Uterus (tissue), 4 donors: ENCODE measurements around the gene HIC1. TPM values are rescaled to one million over a fixed set of nuclear protein-coding genes. Genes with fewer than 3 reads are reported as not detected.

Experiments used
- DNase-seq, 2 donors: peaks; one replicate each; pipeline ENCODE4 v3.0.0-alpha.2; 2019 to 2020
- H3K27ac ChIP-seq, 2 donors: fragments of 200-600 bp; sonication (generic); 1 replicate in 1 of 2; 2 replicates in 1 of 2; pipeline ENCODE4 v1.5.1; 2016 to 2018
- H3K27me3 ChIP-seq, 2 donors: fragments of 200-600 bp; sonication (generic); one replicate each; pipeline ENCODE4 v1.5.1; 2018 to 2019; ENCODE audit warnings: control low read depth in 1 of 2
- H3K36me3 ChIP-seq, 2 donors: fragments of 200-600 bp; sonication (generic); one replicate each; pipeline ENCODE4 v1.5.1; 2019; ENCODE audit warnings: control low read depth in 1 of 2
- H3K4me1 ChIP-seq, 2 donors: fragments of 200-600 bp; sonication (generic); one replicate each; pipeline ENCODE4 v1.5.1; 2018 to 2019; ENCODE audit warnings: control low read depth in 1 of 2
- H3K4me3 ChIP-seq, 2 donors: fragments of 200-600 bp; sonication (generic); 1 replicate in 1 of 2; 2 replicates in 1 of 2; pipeline ENCODE4 v1.5.1; 2018 to 2019; ENCODE audit warnings: mild to moderate bottlenecking in 1 of 2
- H3K9me3 ChIP-seq, 2 donors: fragments of 200-600 bp; sonication (generic); one replicate each; pipeline ENCODE4 v1.5.1; 2019; ENCODE audit warnings: control low read depth in 1 of 2
- CTCF ChIP-seq, 4 experiments: fragments of 200-600 bp in 2 of 4; fragments of 450-650 bp in 2 of 4; sonication (generic) in 2 of 4; IDR thresholded peaks; one replicate each; pipeline ENCODE4 v1.5.1; 2016 to 2019; ENCODE audit warnings: antibody characterized with exemption in 4 of 4, mild to moderate bottlenecking in 2 of 4, moderate library complexity in 1 of 4
- POLR2A ChIP-seq, 2 donors: fragments of 450-650 bp; IDR thresholded peaks; one replicate each; pipeline ENCODE4 v1.6.1; 2016; ENCODE audit warnings: antibody characterized with exemption in 2 of 2, mild to moderate bottlenecking in 1 of 2, moderate library complexity in 1 of 2
- intact Hi-C: fragments of 100-400 bp; cut with DNase I; formaldehyde crosslinking; loops from one replicate; pipeline ENCODE4 v1.15.1; 2023; ENCODE audit warnings: low total_unique reads
- microRNA counts, 2 donors: library from miRNA; unstranded; fragments of <30 nt; microRNA quantifications; one replicate each; lab custom pipeline; 2016 to 2017
- microRNA-seq: library from miRNA; unstranded; fragments of <30 nt; microRNA quantifications from one replicate; pipeline ENCODE4, GENCODE V29; 2016; ENCODE audit warnings: borderline microRNAs expressed, borderline replicate concordance
- small RNA-seq: library from RNA; depleted of rRNA; stranded (forward); fragments of <200 nt; gene quantifications from one replicate; pipeline ENCODE3, GENCODE V24; 2016
- total RNA-seq, 4 donors: library from RNA; depleted of rRNA in 3 of 4; stranded (reverse); fragments of >200 nt in 3 of 4; gene quantifications; one replicate each; pipeline versions ENCODE4 v1.1.0 to v1.2.4, GENCODE V29; 2014 to 2023
- donor health status: DM: yes; HTN: yes; CAD: no.

Gene HIC1
- total RNA-seq, 4 donors from 2014 or later, result 21.8 to 86.9 (median 54.2) TPM

GRCh38 chr17:2107050-2107449 is 52.1 kb downstream of the HIC1 start:
- no peaks in the 10 kb centered on the region for H3K36me3 ChIP-seq
- H3K9me3 ChIP-seq, result no peaks in the 10 kb centered on the region
- TF ChIP-seq CTCF (IDR thresholded peaks at IDR 0.05) (no peak), POLR2A (IDR thresholded peaks at IDR 0.05) (no peak)
- no peak for DNase-seq
- H3K4me3 ChIP-seq, result no peak overlapping the region
- H3K27me3 ChIP-seq, result no peaks in the 10 kb centered on the region
- H3K4me1 ChIP-seq, result no peaks in the 10 kb centered on the region
- no peak overlapping the region for H3K27ac ChIP-seq
- intact Hi-C loops, result no loop called here

- no peaks in the 10 kb centered on the region for H3K36me3 ChIP-seq
- no peaks in the 10 kb centered on the region for H3K4me1 ChIP-seq
- intact Hi-C loops, result no loop called here
- H3K27ac ChIP-seq, result no peak overlapping the region
- no peaks in the 10 kb centered on the region for H3K9me3 ChIP-seq
- no peak overlapping the region for H3K4me3 ChIP-seq
- TF ChIP-seq POLR2A (IDR thresholded peaks at IDR 0.05), result no peak
- TF ChIP-seq CTCF (IDR thresholded peaks at IDR 0.05), result no peak
- H3K27me3 ChIP-seq, result no peaks in the 10 kb centered on the region
- no peak for DNase-seq
These were observed 52.6 kb downstream of the HIC1 start for GRCh38 chr17:2107506-2107905.

- Histone ChIP-seq H3K36me3 (no peaks in the 10 kb centered on the region), H3K27ac (no peak overlapping the region), H3K4me3 (no peak overlapping the region), H3K27me3 (no peaks in the 10 kb centered on the region), H3K4me1 (no peaks in the 10 kb centered on the region), H3K9me3 (no peaks in the 10 kb centered on the region)
- no peak for DNase-seq
- intact Hi-C loops, result no loop called here
- TF ChIP-seq CTCF (IDR thresholded peaks at IDR 0.05) (no peak), POLR2A (IDR thresholded peaks at IDR 0.05) (no peak)
These were observed 53.3 kb downstream of the HIC1 start for GRCh38 chr17:2108170-2108569.

GRCh38 chr17:2110436-2110835 is 55.5 kb downstream of the HIC1 start:
- intact Hi-C loops, result no loop called here
- no peak overlapping the region for H3K27ac ChIP-seq
- no peaks in the 10 kb centered on the region for H3K27me3 ChIP-seq
- no peak overlapping the region for H3K4me3 ChIP-seq
- no peak for DNase-seq
- H3K36me3 ChIP-seq, result no peaks in the 10 kb centered on the region
- TF ChIP-seq CTCF (IDR thresholded peaks at IDR 0.05) (no peak), POLR2A (IDR thresholded peaks at IDR 0.05) (no peak)
- H3K4me1 ChIP-seq, result no peaks in the 10 kb centered on the region
- no peaks in the 10 kb centered on the region for H3K9me3 ChIP-seq

GRCh38 chr17:2111691-2112090 is 56.8 kb downstream of the HIC1 start:
- Histone ChIP-seq H3K27me3 (no peaks in the 10 kb centered on the region), H3K4me1 (no peaks in the 10 kb centered on the region), H3K4me3 (no peak overlapping the region), H3K9me3 (no peaks in the 10 kb centered on the region), H3K36me3 (no peaks in the 10 kb centered on the region), H3K27ac (no peak overlapping the region)
- no peak for TF ChIP-seq POLR2A (IDR thresholded peaks at IDR 0.05)
- TF ChIP-seq CTCF (IDR thresholded peaks at IDR 0.05), result no peak
- intact Hi-C loops, result no loop called here
- no peak for DNase-seq

MicroRNAs encoded within 50 kb of the gene (microRNA counts, 767-probe panel; counts per million panel counts)
- microRNA hsa-miR-132-3p (lab: Ali Mortazavi, UCI) (6,042 to 7,183 counts per million in 2 donors), microRNA hsa-miR-212-3p (lab: Ali Mortazavi, UCI) (0 counts per million in 2 donors)

Small RNA genes lying within 50 kb of the gene (microRNA-seq; reads per million reads assigned to microRNA genes)
- 1,016 reads per million, percentile 81 among the genes with 10 or more reads in this experiment for gene MIR132
- gene MIR212, result 12.3 reads per million, percentile 24 among the genes with 10 or more reads in this experiment

Small RNA genes lying within 50 kb of the gene (small RNA-seq; reads per million reads assigned to genes)
- gene AC090617.6 (not detected), gene AC090617.9 (not detected), gene MIR132 (3.6 reads per million, percentile 84 among the genes with 10 or more reads in this experiment), gene MIR212 (0.67 reads per million, percentile 21 among the genes with 10 or more reads in this experiment), gene OVCA2 (not detected)

Other genes starting within 250 kb of the HIC1 start
- 100 to 1,000 TPM in 1 of 4 donors, 10 to 100 TPM in 3; 19.1 to 101 (median 30.5) TPM for gene SMYD4, start 225.2 kb upstream of the HIC1 start, total RNA-seq
- 100 to 1,000 TPM in 1 of 4 donors, 10 to 100 TPM in 3; 15.9 to 108 (median 41.5) TPM for gene RPA1, start 225.1 kb upstream of the HIC1 start, total RNA-seq
- gene RTN4RL1, start 29.8 kb upstream of the HIC1 start, total RNA-seq, result 1 to 10 TPM in 3 of 4 donors, not detected in 1; 1.4 to 4.9 (median 1.9) TPM
- 100 to 1,000 TPM in 1 of 4 donors, 10 to 100 TPM in 3; 26.8 to 121 (median 49.1) TPM for gene DPH1, start 24.9 kb upstream of the HIC1 start, total RNA-seq
- gene OVCA2, start 13.1 kb upstream of the HIC1 start, total RNA-seq, result 10 to 100 TPM in 3 of 4 donors, 1 to 10 TPM in 1; 7.9 to 27.4 (median 19.8) TPM
- gene SMG6, start 248.7 kb downstream of the HIC1 start, total RNA-seq, result 10 to 100 TPM; 13.3 to 74.9 (median 41.6) TPM
- gene SRR, start 248.8 kb downstream of the HIC1 start, total RNA-seq, result 10 to 100 TPM in 2 of 4 donors, 1 to 10 TPM in 2; 5.6 to 29.2 (median 13.4) TPM